Measurements from ENCODE around the gene TPSB2.
"Not testable (repeated sequence)": the region's sequence is repeated elsewhere in the genome, so short reads cannot be mapped to it uniquely, and the experiment has no call there.

The TPSB2 gene

GRCh38 chr16:1212616-1213194, 17.3 kb downstream of the TPSB2 start:
- CTCF ChIA-PET, result no interaction called here
- Mint-ChIP-seq H3K4me3 (no peak overlapping the region), H3K4me1 (peaks cover 6% of the 10 kb centered on the region), H3K27ac (no peak overlapping the region), H3K27me3 (no peaks in the 10 kb centered on the region), H3K9me3 (no peaks in the 10 kb centered on the region), H3K36me3 (no peaks in the 10 kb centered on the region)
- no peak for DNase-seq

- CTCF ChIA-PET, result no interaction called here
- Mint-ChIP-seq H3K27me3 (no peaks in the 10 kb centered on the region), H3K9me3 (no peaks in the 10 kb centered on the region), H3K36me3 (no peaks in the 10 kb centered on the region), H3K27ac (no peak overlapping the region), H3K4me3 (no peak overlapping the region), H3K4me1 (peaks cover 6% of the 10 kb centered on the region)
- no peak for DNase-seq
Observed at GRCh38 chr16:1211451-1212268, 18.3 kb downstream of the TPSB2 start.

GRCh38 chr16:1210461-1210860, 19.5 kb downstream of the TPSB2 start:
- Mint-ChIP-seq H3K4me3 (no peak overlapping the region), H3K27me3 (no peaks in the 10 kb centered on the region), H3K4me1 (peaks cover 6% of the 10 kb centered on the region), H3K36me3 (no peaks in the 10 kb centered on the region), H3K9me3 (no peaks in the 10 kb centered on the region), H3K27ac (no peak overlapping the region)
- CTCF ChIA-PET, result no interaction called here
- DNase-seq, result no peak

DNA sequence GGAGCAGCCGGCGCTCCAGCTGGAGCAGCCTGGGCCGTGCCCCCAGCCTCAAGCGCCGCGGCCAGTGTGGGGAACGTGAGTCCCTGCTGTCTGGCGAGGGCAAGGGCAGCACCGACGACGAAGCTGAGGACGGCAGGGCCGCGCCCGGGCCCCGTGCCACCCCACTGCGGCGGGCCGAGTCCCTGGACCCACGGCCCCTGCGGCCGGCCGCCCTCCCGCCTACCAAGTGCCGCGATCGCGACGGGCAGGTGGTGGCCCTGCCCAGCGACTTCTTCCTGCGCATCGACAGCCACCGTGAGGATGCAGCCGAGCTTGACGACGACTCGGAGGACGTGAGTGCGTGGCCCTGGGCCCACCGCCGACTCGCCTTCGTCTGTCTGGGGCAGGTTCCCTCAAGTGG, 20.9 kb downstream of the TPSB2 start:
- Mint-ChIP-seq H3K36me3 (no peaks in the 10 kb centered on the region), H3K27ac (no peak overlapping the region), H3K4me3 (no peak overlapping the region), H3K4me1 (peaks cover 6% of the 10 kb centered on the region), H3K27me3 (no peaks in the 10 kb centered on the region), H3K9me3 (no peaks in the 10 kb centered on the region)
- CTCF ChIA-PET, result no interaction called here
- DNase-seq, result no peak

DNA sequence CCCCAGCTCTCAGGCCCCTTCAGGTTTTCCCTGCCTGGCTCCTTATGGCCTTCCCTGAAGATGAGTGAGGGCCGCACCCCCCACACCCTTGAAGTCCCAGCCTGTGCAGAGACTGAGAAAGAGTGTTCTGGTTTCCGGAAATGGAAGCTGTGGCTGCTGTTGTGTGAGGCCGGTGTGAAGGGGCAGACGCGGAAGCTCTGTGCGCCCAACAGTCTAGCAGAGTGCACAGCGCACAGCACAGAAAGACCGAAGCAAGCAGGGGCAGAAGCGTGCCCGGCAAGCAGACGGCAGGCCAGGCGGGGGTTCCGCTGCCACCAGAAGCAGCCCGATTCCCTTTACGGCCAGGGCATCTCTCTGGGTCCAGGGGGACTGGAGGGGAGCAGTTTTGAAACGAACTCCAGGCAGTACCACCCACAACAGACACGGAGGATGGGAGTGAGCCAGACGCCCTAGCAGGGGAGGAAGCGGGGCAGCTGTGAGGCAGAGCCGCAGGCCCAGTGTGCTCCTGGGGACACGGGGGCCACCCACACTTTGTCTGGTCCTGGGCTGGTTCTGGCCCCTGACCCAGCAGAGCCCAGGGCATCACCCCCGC, 21.6 kb downstream of the TPSB2 start:
- H3K27ac Mint-ChIP-seq, result peak overlapping the region; percentile 83
- no peaks in the 10 kb centered on the region for H3K9me3 Mint-ChIP-seq
- CTCF ChIA-PET, result no interaction called here
- no peak for DNase-seq
- no peaks in the 10 kb centered on the region for H3K27me3 Mint-ChIP-seq
- H3K4me1 Mint-ChIP-seq, result peaks cover 6% of the 10 kb centered on the region
- no peaks in the 10 kb centered on the region for H3K36me3 Mint-ChIP-seq
- H3K4me3 Mint-ChIP-seq, result peak overlapping the region; percentile 47

- peaks cover 6% of the 10 kb centered on the region for H3K4me1 Mint-ChIP-seq
- H3K4me3 Mint-ChIP-seq, result no peak overlapping the region
- H3K9me3 Mint-ChIP-seq, result no peaks in the 10 kb centered on the region
- peak overlapping the region; percentile 33 for H3K27ac Mint-ChIP-seq
- H3K27me3 Mint-ChIP-seq, result no peaks in the 10 kb centered on the region
- CTCF ChIA-PET, result no interaction called here
- no peaks in the 10 kb centered on the region for H3K36me3 Mint-ChIP-seq
- DNase-seq, result peak; percentile 43
Observed at GRCh38 chr16:1206786-1207185, 23.2 kb downstream of the TPSB2 start.

DNA sequence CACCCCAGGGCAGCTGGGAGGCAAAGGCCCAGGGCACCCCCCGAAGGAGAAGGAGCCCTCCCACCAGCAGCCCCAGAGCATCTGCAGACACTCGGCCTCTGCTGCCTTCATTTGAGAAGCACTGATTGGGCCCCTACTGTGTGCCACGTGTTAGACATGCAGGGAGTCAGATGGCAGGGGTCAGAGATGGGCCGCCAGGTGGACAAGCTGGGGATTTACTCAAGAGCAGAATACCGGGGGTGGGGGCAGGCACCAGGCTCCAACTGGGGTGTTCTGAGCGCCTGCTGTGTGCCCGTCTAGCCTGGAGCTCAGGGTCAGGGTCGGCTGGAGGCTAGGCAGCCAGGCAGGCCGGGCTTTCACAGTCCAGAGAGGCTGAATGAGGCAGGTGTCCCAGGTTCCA, 23.7 kb downstream of the TPSB2 start:
- Mint-ChIP-seq H3K27ac (no peak overlapping the region), H3K9me3 (no peaks in the 10 kb centered on the region), H3K27me3 (no peaks in the 10 kb centered on the region), H3K4me1 (peaks cover 6% of the 10 kb centered on the region), H3K36me3 (no peaks in the 10 kb centered on the region), H3K4me3 (no peak overlapping the region)
- DNase-seq, result no peak
- CTCF ChIA-PET, result no interaction called here

DNA sequence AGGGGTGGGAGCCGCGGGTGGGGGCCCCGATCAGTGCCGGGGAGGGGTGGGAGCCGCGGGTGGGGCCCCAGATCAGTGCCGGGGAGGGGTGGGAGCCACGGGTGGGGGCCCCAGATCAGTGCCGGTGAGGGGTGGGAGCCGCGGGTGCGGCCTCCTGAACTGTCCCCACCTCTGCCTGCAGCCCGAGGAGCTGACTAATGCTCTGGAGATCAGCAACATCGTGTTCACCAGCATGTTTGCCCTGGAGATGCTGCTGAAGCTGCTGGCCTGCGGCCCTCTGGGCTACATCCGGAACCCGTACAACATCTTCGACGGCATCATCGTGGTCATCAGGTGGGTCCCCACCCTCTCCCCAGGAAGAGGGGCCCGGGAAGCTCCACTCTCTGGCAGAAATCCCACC, 25.1 kb downstream of the TPSB2 start:
- no peak overlapping the region for H3K4me3 Mint-ChIP-seq

GRCh38 chr16:1202274-1202673, 27.7 kb downstream of the TPSB2 start:
- CTCF ChIA-PET, result no interaction called here
- Mint-ChIP-seq H3K4me1 (no peaks in the 10 kb centered on the region), H3K27me3 (no peaks in the 10 kb centered on the region), H3K36me3 (no peaks in the 10 kb centered on the region), H3K9me3 (peaks cover 4% of the 10 kb centered on the region), H3K27ac (no peak overlapping the region), H3K4me3 (no peak overlapping the region)
- DNase-seq, result no peak

More for the DNA sequence above, 25.1 kb downstream of the TPSB2 start:
- Mint-ChIP-seq H3K27me3 (no peaks in the 10 kb centered on the region), H3K4me1 (peaks cover 6% of the 10 kb centered on the region), H3K27ac (no peak overlapping the region), H3K9me3 (peaks cover under 1% of the 10 kb centered on the region), H3K36me3 (no peaks in the 10 kb centered on the region)
- no peak for DNase-seq
- CTCF ChIA-PET, result no interaction called here

DNA sequence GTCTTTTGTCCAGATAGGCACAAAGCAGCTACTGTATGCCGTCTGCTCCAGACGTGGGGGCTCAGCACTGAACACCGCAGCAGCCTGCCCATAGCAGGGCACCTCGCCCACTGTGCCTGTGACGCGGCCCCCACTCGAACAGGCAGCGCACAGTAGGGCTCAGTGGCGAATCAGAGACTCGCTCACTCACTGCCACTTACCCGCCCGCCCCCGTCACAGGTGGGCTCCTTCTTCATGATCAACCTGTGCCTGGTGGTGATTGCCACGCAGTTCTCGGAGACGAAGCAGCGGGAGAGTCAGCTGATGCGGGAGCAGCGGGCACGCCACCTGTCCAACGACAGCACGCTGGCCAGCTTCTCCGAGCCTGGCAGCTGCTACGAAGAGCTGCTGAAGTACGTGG, 28.5 kb downstream of the TPSB2 start:
- Mint-ChIP-seq H3K36me3 (no peaks in the 10 kb centered on the region), H3K27ac (no peak overlapping the region), H3K4me1 (peaks cover under 1% of the 10 kb centered on the region), H3K4me3 (no peak overlapping the region), H3K27me3 (peaks cover 5% of the 10 kb centered on the region), H3K9me3 (peaks cover 4% of the 10 kb centered on the region)
- DNase-seq, result no peak
- CTCF ChIA-PET, result no interaction called here

GRCh38 chr16:1200014-1200627, 29.9 kb downstream of the TPSB2 start:
- peaks cover 2% of the 10 kb centered on the region for H3K4me1 Mint-ChIP-seq
- no peaks in the 10 kb centered on the region for H3K36me3 Mint-ChIP-seq
- DNase-seq, result no peak
- peaks cover 4% of the 10 kb centered on the region for H3K9me3 Mint-ChIP-seq
- CTCF ChIA-PET, result no interaction called here
- peaks cover 9% of the 10 kb centered on the region for H3K27me3 Mint-ChIP-seq
- H3K27ac Mint-ChIP-seq, result peak overlapping the region; percentile 34
- H3K4me3 Mint-ChIP-seq, result no peak overlapping the region

- peaks cover 9% of the 10 kb centered on the region for H3K27me3 Mint-ChIP-seq
- DNase-seq, result no peak
- H3K9me3 Mint-ChIP-seq, result peaks cover 4% of the 10 kb centered on the region
- no peak overlapping the region for H3K27ac Mint-ChIP-seq
- no peaks in the 10 kb centered on the region for H3K36me3 Mint-ChIP-seq
- no peak overlapping the region for H3K4me3 Mint-ChIP-seq
- peaks cover 2% of the 10 kb centered on the region for H3K4me1 Mint-ChIP-seq
- CTCF ChIA-PET, result no interaction called here
Observed at GRCh38 chr16:1199347-1200013, 30.5 kb downstream of the TPSB2 start.

- DNase-seq, H3K4me3 Mint-ChIP-seq, H3K27me3 Mint-ChIP-seq, CTCF ChIA-PET, H3K9me3 Mint-ChIP-seq, H3K27ac Mint-ChIP-seq, H3K4me1 Mint-ChIP-seq, H3K36me3 Mint-ChIP-seq: not testable (repeated sequence)
Observed at GRCh38 chr16:1198671-1199346, 31.2 kb downstream of the TPSB2 start.

DNA sequence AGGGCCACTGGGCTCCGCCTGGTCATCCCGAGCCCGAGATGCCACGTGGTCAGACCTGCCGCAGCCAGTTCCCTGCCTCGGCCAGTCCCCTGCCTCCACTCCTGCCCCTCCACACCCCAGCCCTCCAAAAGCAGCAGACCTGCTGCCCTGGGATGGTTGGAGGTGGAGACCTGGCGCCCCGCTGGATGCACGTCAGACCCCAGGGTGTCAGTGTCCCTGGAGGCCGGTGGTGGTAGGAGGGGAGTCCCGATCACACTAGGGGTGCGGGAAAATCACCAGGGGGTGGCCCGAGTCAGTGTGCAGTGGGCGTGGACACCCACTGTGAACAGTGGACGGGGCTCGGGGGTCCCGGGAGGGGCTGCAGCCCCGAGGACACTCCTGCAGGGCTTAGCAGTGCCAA, 31.8 kb downstream of the TPSB2 start:
- H3K27ac Mint-ChIP-seq, result no peak overlapping the region
- DNase-seq, result no peak
- H3K4me3 Mint-ChIP-seq, result no peak overlapping the region
- peaks cover 2% of the 10 kb centered on the region for H3K4me1 Mint-ChIP-seq
- peaks cover 9% of the 10 kb centered on the region for H3K27me3 Mint-ChIP-seq
- H3K9me3 Mint-ChIP-seq, result peaks cover 4% of the 10 kb centered on the region
- no peaks in the 10 kb centered on the region for H3K36me3 Mint-ChIP-seq
- CTCF ChIA-PET, result no interaction called here

All from activated naive CD4-positive, alpha-beta T cell treated with anti-CD3 and anti-CD28 coated beads, Interleukin-2, amount 10 ng/mL, durations not matched to agents 7 days and 5 days (primary cell).